Activated T-cell treated with anti-CD3 and anti-CD28 coated beads for 1 hour (primary cell): ENCODE results near the gene C10orf105.

Experiments used
- DNase-seq: peaks from one replicate; pipeline ENCODE4 v3.0.0-alpha.2; 2020; ENCODE audit warnings: low read depth

Gene C10orf105

DNA sequence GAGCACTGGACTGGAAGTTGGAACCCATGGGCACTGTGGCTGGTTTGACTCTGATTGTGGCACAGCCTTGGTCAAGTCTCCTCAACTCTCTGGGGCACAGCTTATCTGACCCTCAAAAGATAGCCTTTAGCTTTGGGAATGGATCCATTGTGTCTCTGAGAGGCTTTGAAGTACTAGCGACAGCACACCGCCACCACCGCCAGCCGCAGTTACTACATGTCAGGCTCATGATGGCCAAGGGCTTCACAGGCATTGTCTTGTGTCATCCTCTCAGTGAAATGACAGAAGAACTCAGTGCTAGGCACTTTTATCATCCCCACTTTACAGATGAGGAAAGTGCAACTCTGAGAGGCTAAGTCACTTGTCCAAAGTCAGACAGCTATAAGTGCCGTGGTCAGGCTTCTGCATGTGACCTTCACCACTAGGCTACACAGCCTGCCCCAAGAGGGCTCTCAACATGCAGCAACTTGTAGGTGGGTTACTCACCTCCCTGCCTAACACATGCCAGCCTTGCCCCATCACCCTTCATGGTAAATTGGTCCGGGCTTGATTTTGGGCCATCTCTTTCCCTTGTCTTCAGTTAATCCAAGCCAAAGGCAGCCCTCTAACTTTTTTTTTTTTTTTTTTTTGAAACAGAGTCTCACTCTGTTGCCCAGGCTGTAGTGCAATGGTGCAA is 44.1 kb downstream of the C10orf105 start:
- DNase-seq, result no peak

DNA sequence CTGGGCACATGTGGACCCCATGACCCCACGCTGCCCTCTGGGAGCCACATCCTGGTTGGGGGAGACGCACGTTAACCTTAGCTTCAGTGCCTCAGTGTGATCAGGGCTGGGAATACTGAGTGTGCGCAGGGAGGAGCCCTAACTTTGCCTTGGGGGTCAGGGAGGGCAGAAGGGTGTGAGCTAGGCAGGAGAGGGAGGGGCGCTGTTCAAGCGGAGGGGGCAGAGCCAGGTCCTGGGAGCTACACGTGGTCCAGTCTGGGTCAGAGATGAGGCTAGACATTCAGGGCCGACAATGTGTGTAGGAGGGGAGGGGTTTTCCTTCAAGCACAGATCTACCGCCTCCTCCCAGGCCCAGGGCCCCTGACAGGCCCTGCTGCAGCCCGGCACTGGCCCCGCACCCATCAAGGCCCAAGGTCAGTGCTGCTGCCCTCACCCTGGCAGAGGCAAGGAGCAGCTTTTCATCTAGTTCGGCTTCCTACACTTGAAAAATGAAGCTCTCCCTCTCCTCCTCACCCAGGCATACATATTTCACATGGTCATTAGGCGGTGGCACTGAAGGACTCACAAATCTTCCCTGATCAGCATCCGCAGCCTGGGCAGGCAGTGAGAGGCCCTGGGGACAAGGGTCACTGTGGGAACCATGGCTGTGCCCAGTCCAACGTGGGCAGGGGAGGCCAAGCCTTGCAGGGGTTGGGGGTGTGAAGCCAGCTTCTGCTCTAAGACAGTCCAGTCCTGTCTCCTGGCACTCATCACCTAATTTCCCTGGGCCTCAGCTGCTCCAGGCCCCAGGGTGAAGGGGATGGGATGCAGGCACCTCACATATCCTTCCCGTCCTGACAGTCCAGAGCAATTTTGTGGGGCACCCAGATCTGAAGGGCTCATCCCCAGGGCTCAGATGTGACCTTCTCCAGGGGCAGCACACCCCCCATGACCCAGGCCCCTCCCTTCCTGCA is 47.3 kb downstream of the C10orf105 start:
- DNase-seq, result no peak

DNA sequence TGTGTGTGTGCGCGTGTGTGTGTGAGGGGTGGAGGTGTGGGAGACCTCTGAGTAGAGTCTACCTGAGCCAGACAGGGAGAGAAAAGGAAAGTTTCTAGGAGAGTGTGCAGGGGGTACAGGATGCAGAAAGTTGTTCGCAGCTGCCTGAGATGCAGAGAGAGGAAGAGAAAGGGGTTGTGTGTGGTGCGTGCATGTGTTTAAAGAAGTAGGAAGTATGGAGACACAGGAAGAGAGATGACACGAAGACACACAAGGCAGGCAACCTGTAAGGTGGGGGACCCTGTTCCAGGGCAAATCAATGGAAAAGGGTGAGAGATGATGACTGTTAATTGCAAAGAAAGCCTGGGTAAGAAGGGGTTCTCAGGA is 52.2 kb downstream of the C10orf105 start:
- no peak for DNase-seq

DNA sequence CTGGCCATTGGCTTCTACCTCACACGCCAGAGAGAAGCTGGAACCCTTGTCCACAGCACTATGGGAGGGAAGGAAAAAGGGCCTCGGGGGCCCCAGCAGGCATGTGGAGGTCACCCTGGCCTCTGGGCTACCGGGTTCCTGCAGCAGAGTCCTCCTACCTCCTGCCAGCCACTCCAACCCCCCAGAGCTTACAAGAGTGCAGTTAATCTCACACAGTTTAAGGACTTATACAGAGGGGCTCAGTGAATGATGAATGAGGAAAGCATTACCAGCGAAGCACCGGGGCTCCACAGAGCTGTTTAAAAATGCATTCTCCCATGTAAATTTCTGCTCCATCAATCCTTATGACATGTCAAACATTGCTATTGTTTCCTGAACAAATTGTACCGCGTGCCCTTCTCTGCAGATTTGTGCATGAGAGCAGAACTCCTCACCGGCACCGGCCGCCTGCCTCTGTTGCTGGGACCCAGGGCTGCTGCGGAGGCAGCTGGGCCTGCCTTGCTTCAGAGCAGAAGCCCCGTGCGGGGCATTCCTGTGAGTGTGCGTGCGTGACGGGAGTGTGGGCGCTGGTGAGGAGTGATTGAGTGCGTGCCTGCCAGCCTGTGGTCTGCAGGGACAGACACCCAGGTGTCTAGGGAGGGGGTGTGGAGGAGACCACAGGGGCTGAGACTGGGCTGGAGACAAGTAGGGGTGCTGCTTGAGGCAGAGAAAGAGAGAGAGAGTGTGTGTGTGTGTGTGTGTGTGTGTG is 52.8 kb downstream of the C10orf105 start:
- no peak for DNase-seq

DNA sequence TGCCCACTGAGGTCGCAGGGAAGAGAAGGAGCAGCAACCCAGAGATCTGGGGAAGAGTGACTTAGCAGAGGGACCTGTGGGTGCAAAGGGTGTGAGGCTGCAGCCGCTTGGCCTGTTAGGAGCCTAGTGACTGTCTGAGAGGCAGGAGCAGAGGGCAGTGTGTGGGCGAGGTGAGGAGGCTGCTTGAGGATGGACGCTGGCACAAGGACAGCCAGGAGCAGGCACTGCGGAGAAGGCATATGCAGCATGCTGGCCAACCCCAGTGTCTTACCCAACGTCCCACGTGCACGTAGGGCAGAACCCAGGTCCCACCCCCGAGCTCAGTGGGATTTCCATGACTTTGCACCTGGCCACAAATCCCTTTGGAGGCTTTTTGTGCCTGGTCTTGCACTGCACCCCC is 54.1 kb downstream of the C10orf105 start:
- no peak for DNase-seq

DNA sequence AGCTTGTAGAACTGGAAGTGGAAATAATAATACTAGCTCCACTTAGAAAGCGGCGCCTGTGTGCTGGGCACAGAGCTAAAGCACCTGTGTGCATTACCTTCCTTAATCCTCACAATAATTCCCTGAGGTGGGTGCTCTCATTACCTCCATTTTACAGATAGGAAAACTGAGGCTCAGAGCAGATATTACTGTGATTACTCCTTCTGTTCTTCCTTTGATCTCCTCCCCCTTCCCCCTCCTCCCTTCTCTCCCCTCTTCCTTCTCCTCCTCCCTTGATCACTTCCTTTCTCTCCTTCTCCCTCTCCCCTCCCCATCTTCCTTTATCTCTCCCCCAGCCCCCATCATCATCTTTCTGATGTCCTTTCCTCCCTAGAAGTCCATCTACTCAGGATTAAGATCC is 55.0 kb downstream of the C10orf105 start:
- DNase-seq, result no peak

DNA sequence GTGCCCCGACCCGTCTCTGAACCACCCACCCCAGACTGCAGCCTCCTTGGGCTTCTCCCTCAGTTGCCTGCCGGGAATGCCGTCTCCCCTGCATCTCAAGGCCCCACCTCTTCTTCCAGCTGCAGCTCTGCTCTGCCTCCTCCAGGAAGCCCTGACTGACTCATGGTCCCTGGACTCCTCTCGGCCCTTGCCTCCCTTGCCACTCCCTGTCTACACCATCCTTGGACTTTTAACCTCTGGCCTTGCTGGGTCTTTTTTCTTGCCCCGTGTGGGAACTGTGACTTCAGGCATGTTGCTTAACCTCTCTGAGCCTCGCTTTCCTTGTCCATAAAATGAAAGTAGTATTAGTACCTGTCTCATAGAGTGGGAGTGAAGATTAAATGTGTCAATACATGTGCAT is 56.3 kb downstream of the C10orf105 start:
- DNase-seq, result no peak

DNA sequence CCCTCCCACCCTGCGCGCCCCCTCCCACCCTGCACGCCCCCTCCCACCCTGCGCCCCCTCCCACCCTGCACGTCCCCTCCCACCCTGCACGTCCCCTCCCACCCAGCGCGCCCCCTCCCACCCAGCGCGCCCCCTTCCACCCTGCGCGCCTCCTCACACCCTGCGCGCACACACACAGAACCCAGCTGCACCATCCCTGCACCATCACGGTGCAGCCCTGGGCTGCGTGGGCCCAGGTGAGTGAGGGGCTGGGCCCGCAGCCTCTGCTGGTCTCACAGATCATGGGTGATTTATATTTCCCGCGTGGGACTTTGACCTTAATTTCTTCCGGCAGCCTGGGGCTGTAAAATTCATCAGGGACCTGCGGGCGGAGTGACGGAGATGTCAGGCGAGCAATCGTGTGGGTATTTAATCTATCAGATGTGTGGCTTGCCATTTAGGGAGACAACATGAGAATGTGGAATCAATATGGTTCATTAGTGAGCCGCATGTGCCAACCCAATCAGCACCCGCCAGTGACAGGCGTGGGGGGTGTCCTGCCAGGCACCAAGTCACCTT is 57.7 kb downstream of the C10orf105 start:
- no peak for DNase-seq
